K562 (cell line): ENCODE measurements around the gene TMEM273. TPM values are rescaled to one million over a fixed set of nuclear protein-coding genes. Genes with fewer than 3 reads are reported as not detected.

Source experiments
- ARID3A ChIP-seq: IDR thresholded peaks from 2 replicates; pipeline ENCODE4 v1.6.1; 2012; ENCODE audit warnings: low read depth, low read length, improper control_type of control experiment, borderline replicate concordance
- CSDE1 ChIP-seq, 2 experiments: fragments of 450-650 bp; IDR thresholded peaks; 2 replicates each; pipeline ENCODE4 v1.6.1; 2016; ENCODE audit warnings: mild to moderate bottlenecking in 1 of 2
- FOXK2 ChIP-seq, 2 experiments: fragments of 450-650 bp; IDR thresholded peaks in 1 of 2; conservative IDR thresholded peaks in 1 of 2; 2 replicates each; pipeline ENCODE4 v1.6.1; 2016; ENCODE audit warnings: low read depth in 2 of 2, mild to moderate bottlenecking in 1 of 2
- KLF16 ChIP-seq: IDR thresholded peaks from 2 replicates; pipeline ENCODE4 v1.6.1; 2016; ENCODE audit warnings: antibody characterized with exemption
- MECOM ChIP-seq: fragments of 250-450 bp; sonication (Bioruptor Pico); IDR thresholded peaks from 2 replicates; pipeline ENCODE4 v1.8.0; 2022; ENCODE audit warnings: inconsistent platforms
- NCOA6 ChIP-seq: fragments of 450-650 bp; IDR thresholded peaks from 2 replicates; pipeline ENCODE4 v1.6.1; 2017; ENCODE audit warnings: mild to moderate bottlenecking
- NFRKB ChIP-seq: fragments of 450-650 bp; IDR thresholded peaks from 2 replicates; pipeline ENCODE4 v1.6.1; 2016; ENCODE audit warnings: low read depth
- ZMIZ1 ChIP-seq, 2 experiments: fragments of 150-350 bp in 1 of 2; IDR thresholded peaks; 2 replicates each; pipeline ENCODE4 v1.6.1; 2012 to 2016; ENCODE audit warnings: low read depth in 2 of 2, low read length in 2 of 2, mild to moderate bottlenecking in 1 of 2, moderate library complexity in 1 of 2
- ZNF124 ChIP-seq: sonication (generic); formaldehyde crosslinking; IDR thresholded peaks from 2 replicates; pipeline ENCODE4 v1.8.1; 2022; ENCODE audit warnings: missing genetic modification reagents
- ZNF133 ChIP-seq: fragments of 250-450 bp; sonication (Bioruptor Pico); IDR thresholded peaks from 2 replicates; pipeline ENCODE4 v1.4.0; 2020; ENCODE audit warnings: mild to moderate bottlenecking
- ZNF174 ChIP-seq: fragments of 250-450 bp; sonication (Bioruptor Pico); IDR thresholded peaks from 2 replicates; pipeline ENCODE4 v1.4.0; 2020; ENCODE audit warnings: mild to moderate bottlenecking
- ZNF232 ChIP-seq: sonication (generic); formaldehyde crosslinking; IDR thresholded peaks from 2 replicates; pipeline ENCODE4 v1.8.0; 2022; ENCODE audit warnings: mild to moderate bottlenecking, missing genetic modification reagents
- ZNF316 ChIP-seq: fragments of 450-650 bp; IDR thresholded peaks from 2 replicates; pipeline ENCODE4 v1.6.1; 2016
- ZNF324 ChIP-seq: fragments of 250-450 bp; sonication (Bioruptor Pico); IDR thresholded peaks from 2 replicates; pipeline ENCODE4 v1.4.0; 2020; ENCODE audit warnings: mild to moderate bottlenecking
- ZNF347 ChIP-seq: fragments of 450-650 bp; formaldehyde crosslinking; IDR thresholded peaks from 2 replicates; pipeline ENCODE4 v1.4.0; 2020; ENCODE audit warnings: low read depth, mild to moderate bottlenecking, moderate library complexity
- ZNF395 ChIP-seq: fragments of 200-800 bp; sonication (Bioruptor generic); IDR thresholded peaks from 2 replicates; pipeline ENCODE4 v1.6.1; 2017; ENCODE audit warnings: missing genetic modification characterization, missing compliant biosample characterization
- ZNF695 ChIP-seq: fragments of 450-650 bp; formaldehyde crosslinking; IDR thresholded peaks from 2 replicates; pipeline ENCODE4 v1.4.0; 2020; ENCODE audit warnings: mild to moderate bottlenecking, moderate library complexity
- ZSCAN32 ChIP-seq: fragments of 450-650 bp; formaldehyde crosslinking; IDR thresholded peaks from 2 replicates; pipeline ENCODE4 v1.4.0; 2020; ENCODE audit warnings: mild to moderate bottlenecking, moderate library complexity
- polyA plus RNA-seq, 8 experiments: library from polyadenylated mRNA; depleted of rRNA in 4 of 8; stranded (reverse) in 5 of 8; unstranded in 3 of 8; fragments of >200 nt; fragmentation: Nextera tagmentation in 2 of 8; fragmentation: Illumina TruSeq in 1 of 8; extraction: Ambion mirVana in 2 of 8; extraction: Trizol in 1 of 8; gene quantifications; 2 replicates each; pipeline versions ENCODE4 v1.2.1 to v1.2.3, GENCODE V29; 2011 to 2014; ENCODE audit warnings: inconsistent platforms in 1 of 8, missing spikeins in 1 of 8
- total RNA-seq, 7 experiments: library from RNA; depleted of rRNA in 6 of 7; stranded (reverse); fragments of >200 nt in 6 of 7; fragmentation: Illumina TruSeq in 2 of 7; extraction: Trizol in 2 of 7; gene quantifications; 2 replicates each; pipeline versions ENCODE4 v1.2.1 to v1.2.3, GENCODE V29; 2011 to 2021; ENCODE audit warnings: low replicate concordance in 1 of 7
- TF ChIP-seq, protein P1 (sequence below): sonication (generic); formaldehyde crosslinking; IDR thresholded peaks from 2 replicates; pipeline ENCODE4 v1.8.1; 2023; ENCODE audit warnings: mild to moderate bottlenecking, missing genetic modification reagents
- TF ChIP-seq, protein P2 (sequence below): sonication (generic); formaldehyde crosslinking; IDR thresholded peaks from 2 replicates; pipeline ENCODE4 v1.8.0; 2022; ENCODE audit warnings: missing genetic modification reagents, mild to moderate bottlenecking, borderline replicate concordance

The TMEM273 gene
- total and polyA plus RNA-seq, 9 of the 15 experiments (the other 6 are each of a cell fraction or from before 2014, with no cell fraction given) = 39.2 to 131 (median 95.6) TPM

DNA sequence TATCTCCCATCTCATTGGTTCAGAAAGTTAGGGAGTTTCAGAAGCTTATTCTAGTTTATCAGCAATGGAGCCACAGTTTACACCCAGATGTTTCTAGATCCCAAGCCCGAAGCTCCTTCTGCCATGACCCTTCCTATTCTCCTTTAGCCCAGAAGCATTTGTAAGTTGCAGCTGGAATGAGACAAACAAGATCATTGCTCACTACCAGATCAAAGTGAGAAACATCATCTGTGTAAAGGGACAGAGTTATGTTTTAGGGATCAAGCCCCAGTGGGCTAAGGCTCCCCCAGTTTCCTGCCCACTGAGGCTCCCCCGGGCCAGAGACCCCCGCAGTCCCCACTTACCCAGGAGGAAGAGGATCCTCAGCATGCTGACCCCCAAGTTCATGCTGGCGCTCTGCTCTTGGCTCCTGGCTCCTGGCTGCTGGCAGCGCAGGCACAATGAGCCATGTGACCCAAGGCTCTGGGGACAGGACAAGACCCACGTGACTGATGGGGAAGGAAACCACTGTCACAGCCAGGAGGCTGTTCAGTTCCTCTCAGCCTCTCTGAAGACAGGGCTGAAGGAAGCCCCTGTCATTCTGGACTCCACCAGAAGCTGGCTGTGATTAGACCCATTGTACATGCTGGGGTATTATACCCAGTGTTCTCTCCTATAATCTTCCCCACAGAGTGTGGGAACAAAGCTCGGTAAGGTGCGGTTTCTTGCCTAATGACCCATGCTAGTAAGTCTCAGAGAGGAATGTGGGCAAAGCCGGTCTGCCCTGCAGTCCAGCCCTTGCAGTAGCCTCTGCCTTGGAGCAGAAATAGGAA lies at the start of gene TMEM273 (continued):
- no peak for TF ChIP-seq ZMIZ1 (IDR thresholded peaks at IDR 0.05; ENCODE audit: low read depth in 2 of 2, low read length in 2 of 2)
- TF ChIP-seq ZNF133 = no peak
- TF ChIP-seq ZNF695 (CRISPR knock-in tag) = no peak
- TF ChIP-seq, protein P1, sequence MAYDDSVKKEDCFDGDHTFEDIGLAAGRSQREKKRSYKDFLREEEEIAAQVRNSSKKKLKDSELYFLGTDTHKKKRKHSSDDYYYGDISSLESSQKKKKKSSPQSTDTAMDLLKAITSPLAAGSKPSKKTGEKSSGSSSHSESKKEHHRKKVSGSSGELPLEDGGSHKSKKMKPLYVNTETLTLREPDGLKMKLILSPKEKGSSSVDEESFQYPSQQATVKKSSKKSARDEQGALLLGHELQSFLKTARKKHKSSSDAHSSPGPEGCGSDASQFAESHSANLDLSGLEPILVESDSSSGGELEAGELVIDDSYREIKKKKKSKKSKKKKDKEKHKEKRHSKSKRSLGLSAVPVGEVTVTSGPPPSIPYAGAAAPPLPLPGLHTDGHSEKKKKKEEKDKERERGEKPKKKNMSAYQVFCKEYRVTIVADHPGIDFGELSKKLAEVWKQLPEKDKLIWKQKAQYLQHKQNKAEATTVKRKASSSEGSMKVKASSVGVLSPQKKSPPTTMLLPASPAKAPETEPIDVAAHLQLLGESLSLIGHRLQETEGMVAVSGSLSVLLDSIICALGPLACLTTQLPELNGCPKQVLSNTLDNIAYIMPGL (CRISPR knock-in tag) = no peak
- no peak for TF ChIP-seq CSDE1 (IDR thresholded peaks at IDR 0.05)
- no peak for TF ChIP-seq ZNF316
- TF ChIP-seq, protein P2, sequence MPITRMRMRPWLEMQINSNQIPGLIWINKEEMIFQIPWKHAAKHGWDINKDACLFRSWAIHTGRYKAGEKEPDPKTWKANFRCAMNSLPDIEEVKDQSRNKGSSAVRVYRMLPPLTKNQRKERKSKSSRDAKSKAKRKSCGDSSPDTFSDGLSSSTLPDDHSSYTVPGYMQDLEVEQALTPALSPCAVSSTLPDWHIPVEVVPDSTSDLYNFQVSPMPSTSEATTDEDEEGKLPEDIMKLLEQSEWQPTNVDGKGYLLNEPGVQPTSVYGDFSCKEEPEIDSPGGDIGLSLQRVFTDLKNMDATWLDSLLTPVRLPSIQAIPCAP (CRISPR knock-in tag) = no peak
- no peak for TF ChIP-seq ZSCAN32 (CRISPR knock-in tag)
- TF ChIP-seq NFRKB = peak; percentile 61; the same call in 1 of the 2 replicates
- TF ChIP-seq ZNF395 (CRISPR knock-in tag) = no peak
- no peak for TF ChIP-seq ZNF232 (CRISPR knock-in tag)
- no peak for TF ChIP-seq ZNF174
- TF ChIP-seq FOXK2 (conservative IDR thresholded peaks at IDR 0.05 in 1 of 2, IDR thresholded peaks at IDR 0.05 in 1 of 2; ENCODE audit: low read depth in 2 of 2) = peak in 1 of 2 experiments; percentile 45; a peak in 2 of 4 replicates
- TF ChIP-seq ZNF324 = no peak
- no peak for TF ChIP-seq KLF16
- no peak for TF ChIP-seq ZNF347 (CRISPR knock-in tag)
- no peak for TF ChIP-seq ARID3A
- TF ChIP-seq NCOA6 = no peak
- no peak for TF ChIP-seq ZNF124 (CRISPR knock-in tag)
- no peak for TF ChIP-seq MECOM (CRISPR knock-in tag)
